PC-3 (cell line): Measurements from ENCODE around the gene ATMIN.

Experiments used
- CTCF ChIP-seq: fragments of 300-600 bp; sonication (generic); conservative IDR thresholded peaks from 2 replicates; pipeline ENCODE4 v1.5.1; 2017; ENCODE audit warnings: antibody characterized with exemption, low read depth, mild to moderate bottlenecking, low read length
- EZH2 ChIP-seq: fragments of 300-600 bp; sonication (generic); IDR thresholded peaks from one replicate; pipeline ENCODE4 v1.6.1; 2017; ENCODE audit warnings: antibody characterized with exemption, mild to moderate bottlenecking, low read length; ENCODE audit not compliant: unreplicated experiment
- EZH2phosphoT487 ChIP-seq: fragments of 300-600 bp; sonication (generic); IDR thresholded peaks from 2 replicates; pipeline ENCODE4 v1.6.1; 2018; ENCODE audit warnings: mild to moderate bottlenecking, antibody characterized with exemption, low read length, borderline replicate concordance

DNA sequence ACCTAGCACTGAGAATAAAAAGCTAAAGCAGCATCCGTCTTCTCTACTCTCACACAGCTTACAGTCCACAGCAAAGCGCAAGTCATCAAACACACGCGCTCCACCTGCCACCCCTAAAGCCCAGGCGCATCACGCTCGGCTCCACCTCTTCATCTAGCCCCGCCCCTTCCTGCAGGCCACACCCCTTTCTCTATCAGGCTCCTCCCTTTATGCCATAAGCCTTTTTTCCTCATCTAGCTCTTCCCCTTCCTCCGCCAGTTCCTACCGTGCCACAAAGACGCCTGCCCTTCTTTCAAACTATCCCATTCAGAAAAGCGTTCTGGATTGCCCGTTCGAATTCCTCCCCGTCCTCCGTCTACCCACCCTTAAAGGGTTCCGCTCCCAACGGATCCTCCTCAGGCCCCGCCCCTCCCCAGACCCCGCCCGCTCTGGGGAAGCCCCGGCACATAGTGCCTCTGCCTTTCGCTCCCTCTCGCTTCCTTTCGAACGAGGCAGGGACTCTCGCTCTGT lies 41.0 kb downstream of the ATMIN start:
- TF ChIP-seq CTCF (no peak), EZH2 (no peak), EZH2phosphoT487 (no peak)
